ENCODE data around the gene ZSCAN1. TPM values are rescaled to one million over a fixed set of nuclear protein-coding genes. Genes with fewer than 3 reads are reported as not detected.

Gene ZSCAN1
- total RNA-seq, 1 donor from 2014 or later: not detected

DNA sequence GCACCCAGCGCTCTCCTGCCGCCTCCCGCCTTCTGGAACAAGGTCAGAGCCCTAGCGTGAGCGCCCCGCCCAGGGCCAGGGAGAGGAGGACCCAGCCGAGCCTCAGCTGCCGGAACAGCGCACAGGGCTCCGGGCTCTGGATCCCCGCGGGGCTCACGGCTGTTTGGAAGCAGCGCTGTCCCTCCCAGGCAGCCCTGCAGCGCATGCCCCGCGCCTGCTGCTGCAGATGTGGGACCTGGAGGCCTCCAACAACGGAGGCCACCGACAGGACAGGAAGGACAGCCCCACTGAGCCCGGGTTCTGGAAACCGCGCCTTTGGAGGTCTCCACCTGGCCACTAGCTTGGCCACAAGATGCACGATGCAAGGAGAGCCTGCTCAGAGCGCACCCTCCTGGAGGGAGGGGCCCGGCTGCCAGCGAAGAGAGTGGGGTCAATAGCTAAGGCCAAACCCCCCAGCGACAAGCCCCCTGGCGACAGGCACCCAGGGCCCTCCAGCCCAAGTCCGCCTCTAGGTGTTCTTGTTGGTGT lies 51.6 kb downstream of the ZSCAN1 start:
- Histone ChIP-seq H3K27ac (no peak overlapping the region), H3K4me1 (no peaks in the 10 kb centered on the region), H3K9me3 (peaks cover 88% of the 10 kb centered on the region), H3K4me3 (no peak overlapping the region), H3K27me3 (ENCODE audit: low read depth) (no peaks in the 10 kb centered on the region), H3K36me3 (peaks cover 24% of the 10 kb centered on the region)
- DNase-seq: no peak
- TF ChIP-seq, protein P1, sequence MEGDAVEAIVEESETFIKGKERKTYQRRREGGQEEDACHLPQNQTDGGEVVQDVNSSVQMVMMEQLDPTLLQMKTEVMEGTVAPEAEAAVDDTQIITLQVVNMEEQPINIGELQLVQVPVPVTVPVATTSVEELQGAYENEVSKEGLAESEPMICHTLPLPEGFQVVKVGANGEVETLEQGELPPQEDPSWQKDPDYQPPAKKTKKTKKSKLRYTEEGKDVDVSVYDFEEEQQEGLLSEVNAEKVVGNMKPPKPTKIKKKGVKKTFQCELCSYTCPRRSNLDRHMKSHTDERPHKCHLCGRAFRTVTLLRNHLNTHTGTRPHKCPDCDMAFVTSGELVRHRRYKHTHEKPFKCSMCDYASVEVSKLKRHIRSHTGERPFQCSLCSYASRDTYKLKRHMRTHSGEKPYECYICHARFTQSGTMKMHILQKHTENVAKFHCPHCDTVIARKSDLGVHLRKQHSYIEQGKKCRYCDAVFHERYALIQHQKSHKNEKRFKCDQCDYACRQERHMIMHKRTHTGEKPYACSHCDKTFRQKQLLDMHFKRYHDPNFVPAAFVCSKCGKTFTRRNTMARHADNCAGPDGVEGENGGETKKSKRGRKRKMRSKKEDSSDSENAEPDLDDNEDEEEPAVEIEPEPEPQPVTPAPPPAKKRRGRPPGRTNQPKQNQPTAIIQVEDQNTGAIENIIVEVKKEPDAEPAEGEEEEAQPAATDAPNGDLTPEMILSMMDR (IDR thresholded peaks at IDR 0.05): no peak
- intact Hi-C loops (cut with DNase I): no loop called here
- peak in 1 of 2 donors; percentile 6 for ATAC-seq

DNA sequence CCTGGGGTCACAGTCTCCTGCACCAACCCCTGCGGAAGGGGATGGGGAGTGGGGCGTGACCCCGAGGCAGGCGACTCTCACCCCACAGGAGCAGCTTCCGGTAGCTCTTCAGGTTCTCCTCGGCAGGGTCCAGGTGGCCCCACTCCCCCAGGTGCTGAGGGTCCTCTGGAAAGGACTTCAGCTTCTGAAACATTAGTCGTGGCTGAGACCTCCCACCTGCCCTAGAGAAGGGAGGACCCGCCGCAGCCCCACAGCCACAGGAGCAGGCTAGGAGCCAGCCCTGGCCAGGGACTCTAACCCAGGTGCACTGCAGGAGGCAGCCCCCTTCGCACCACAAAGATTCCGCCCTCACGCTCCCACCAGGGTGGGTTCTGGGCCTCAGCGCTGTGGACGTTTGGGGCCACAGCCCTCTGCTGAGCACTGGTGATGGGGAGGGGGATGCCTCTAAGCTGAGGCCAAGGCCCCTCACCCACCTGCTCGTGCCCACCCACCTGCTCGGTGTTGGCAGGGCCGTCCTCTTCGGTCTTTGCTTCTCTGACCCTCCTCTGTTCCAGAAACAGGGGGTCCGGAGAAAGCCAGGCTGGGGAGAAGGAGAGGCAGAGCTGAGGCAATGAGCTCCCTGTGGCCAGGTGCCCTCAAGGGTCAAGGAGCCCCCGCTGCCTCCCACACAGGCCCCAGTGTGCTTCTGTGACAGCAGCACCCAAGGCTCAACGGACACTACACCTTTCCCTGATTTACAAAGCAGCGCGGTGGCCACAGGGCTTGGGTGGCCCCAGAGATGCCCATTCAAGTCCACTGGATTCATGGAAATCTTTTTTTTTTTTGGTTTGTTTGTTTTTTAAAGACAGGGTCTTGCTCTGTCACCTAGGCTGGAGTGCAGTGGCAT lies 53.2 kb downstream of the ZSCAN1 start:
- peaks cover 77% of the 10 kb centered on the region for H3K9me3 ChIP-seq
- no peak for DNase-seq
- no peaks in the 10 kb centered on the region for H3K27me3 ChIP-seq (ENCODE audit: low read depth)
- no peak overlapping the region for H3K4me3 ChIP-seq
- H3K27ac ChIP-seq: no peak overlapping the region
- TF ChIP-seq, protein P1 (IDR thresholded peaks at IDR 0.05): no peak
- no peak for ATAC-seq
- no peaks in the 10 kb centered on the region for H3K4me1 ChIP-seq
- H3K36me3 ChIP-seq: peaks cover 24% of the 10 kb centered on the region
- intact Hi-C loops (cut with DNase I): no loop called here

DNA sequence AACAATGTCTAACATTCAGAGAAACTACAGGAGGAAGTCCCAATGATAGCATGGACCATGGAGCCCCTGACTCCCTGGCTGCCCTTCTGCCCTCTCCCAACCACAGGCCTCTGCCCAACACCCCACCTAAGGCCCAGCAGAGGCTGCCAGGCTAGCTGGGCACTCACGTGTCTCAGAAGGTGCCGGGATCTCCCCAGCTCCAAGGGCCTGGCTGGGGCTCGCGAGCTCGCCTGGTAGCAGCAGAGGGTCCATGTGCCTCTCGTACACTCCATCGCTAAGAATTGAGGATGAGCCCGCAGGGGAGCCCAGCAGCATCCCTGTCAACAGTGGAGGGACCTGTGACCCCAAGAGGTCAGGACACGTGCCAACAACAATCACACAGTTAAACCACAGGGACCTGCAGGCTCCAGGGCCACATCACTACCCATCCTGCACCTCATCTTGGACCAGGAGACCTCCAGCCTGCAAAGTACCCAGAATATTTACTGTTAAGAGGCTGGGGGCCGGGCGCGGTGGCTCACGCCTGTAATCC lies 54.8 kb downstream of the ZSCAN1 start:
- Histone ChIP-seq H3K9me3 (peaks cover 68% of the 10 kb centered on the region), H3K27me3 (ENCODE audit: low read depth) (no peaks in the 10 kb centered on the region), H3K4me3 (no peak overlapping the region), H3K4me1 (no peaks in the 10 kb centered on the region), H3K27ac (no peak overlapping the region), H3K36me3 (peaks cover 24% of the 10 kb centered on the region)
- TF ChIP-seq, protein P1 (IDR thresholded peaks at IDR 0.05): no peak
- no peak for ATAC-seq
- intact Hi-C loops (cut with DNase I): no loop called here
- no peak for DNase-seq

DNA sequence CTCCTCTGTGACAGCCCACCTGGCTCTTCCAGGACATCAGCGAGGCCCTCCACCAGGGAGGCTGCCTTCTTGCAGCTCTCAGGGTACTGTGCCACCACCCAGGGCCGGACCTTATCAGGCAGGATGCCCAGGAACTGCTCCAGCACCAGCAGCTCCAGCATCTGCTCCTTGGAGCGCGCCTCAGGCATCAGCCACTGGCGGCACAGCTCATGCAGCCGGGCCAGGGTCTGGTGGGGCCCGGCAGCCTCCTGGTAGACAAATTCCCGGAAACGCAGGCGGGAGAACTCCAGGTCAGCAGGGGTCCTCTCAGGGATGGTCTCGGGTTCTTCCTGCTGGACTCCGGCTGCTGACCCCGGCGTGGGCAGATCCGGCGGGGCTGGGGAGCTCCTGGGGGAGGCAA lies 56.0 kb downstream of the ZSCAN1 start:
- Histone ChIP-seq H3K4me1 (no peaks in the 10 kb centered on the region), H3K9me3 (peaks cover 63% of the 10 kb centered on the region), H3K36me3 (peaks cover 20% of the 10 kb centered on the region), H3K4me3 (no peak overlapping the region), H3K27ac (no peak overlapping the region), H3K27me3 (ENCODE audit: low read depth) (no peaks in the 10 kb centered on the region)
- ATAC-seq (no peak), DNase-seq (no peak)
- intact Hi-C loops (cut with DNase I): no loop called here
- TF ChIP-seq, protein P1 (IDR thresholded peaks at IDR 0.05): no peak

DNA sequence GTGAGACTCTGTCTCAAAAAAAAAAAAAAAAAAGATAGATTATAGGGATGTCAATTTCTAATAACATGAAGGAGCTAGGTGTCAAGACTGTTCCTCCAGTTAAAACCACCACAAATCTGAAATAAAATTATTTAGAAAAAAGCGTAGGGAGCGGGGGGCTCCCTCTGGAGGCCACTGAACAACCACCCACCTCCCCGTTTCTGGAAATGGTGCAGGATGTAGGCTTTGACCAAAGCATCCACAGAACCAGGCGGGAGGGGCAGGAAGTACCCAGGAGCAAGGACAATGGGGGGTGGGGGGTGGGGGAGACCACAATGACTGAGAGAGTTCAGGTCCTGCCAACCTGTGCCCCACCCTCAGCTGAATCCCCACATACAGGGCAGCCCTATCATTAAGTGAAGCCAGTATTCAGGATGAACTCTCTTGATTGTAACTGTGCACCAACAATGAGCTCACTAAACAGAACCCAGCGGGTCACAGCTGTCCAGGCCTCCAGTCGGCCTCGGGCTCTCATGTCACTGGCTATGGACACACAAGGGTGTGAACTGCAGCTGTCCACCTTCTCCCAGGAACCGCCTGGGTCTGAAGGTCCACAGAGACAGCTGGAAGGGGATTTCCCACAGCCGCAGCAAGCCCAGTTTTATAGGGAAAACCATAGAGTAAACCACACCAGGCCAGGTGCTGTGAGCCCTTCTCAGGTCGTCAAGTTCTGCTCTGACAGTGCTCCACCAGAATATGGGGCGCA lies 57.6 kb downstream of the ZSCAN1 start:
- Histone ChIP-seq H3K27ac (no peak overlapping the region), H3K9me3 (peaks cover 55% of the 10 kb centered on the region), H3K27me3 (ENCODE audit: low read depth) (no peaks in the 10 kb centered on the region), H3K36me3 (peaks cover 9% of the 10 kb centered on the region), H3K4me1 (no peaks in the 10 kb centered on the region), H3K4me3 (no peak overlapping the region)
- ATAC-seq: no peak
- intact Hi-C loops (cut with DNase I): no loop called here
- DNase-seq: no peak
- TF ChIP-seq, protein P1 (IDR thresholded peaks at IDR 0.05): no peak
